Ishikawa (cell line): Measurements from ENCODE around the gene PSMA7.

Experiments
- CEBPB ChIP-seq: IDR thresholded peaks from 2 replicates; pipeline ENCODE4 v1.6.1; 2012
- CREB1 ChIP-seq: IDR thresholded peaks from 2 replicates; pipeline ENCODE4 v1.6.1; 2012; ENCODE audit warnings: low read depth
- EGR1 ChIP-seq: IDR thresholded peaks from 2 replicates; pipeline ENCODE4 v1.6.1; 2012
- EP300 ChIP-seq: IDR thresholded peaks from 2 replicates; pipeline ENCODE4 v1.6.1; 2012; ENCODE audit warnings: borderline replicate concordance
- FOXM1 ChIP-seq: IDR thresholded peaks from 2 replicates; pipeline ENCODE4 v1.6.1; 2012; ENCODE audit warnings: low read depth, borderline replicate concordance
- NFIC ChIP-seq: IDR thresholded peaks from 2 replicates; pipeline ENCODE4 v1.6.1; 2012
- RAD21 ChIP-seq: IDR thresholded peaks from 2 replicates; pipeline ENCODE4 v1.6.1; 2012; ENCODE audit warnings: low read depth
- TAF1 ChIP-seq: IDR thresholded peaks from 2 replicates; pipeline ENCODE4 v1.6.1; 2012; ENCODE audit warnings: low read depth, mild to moderate bottlenecking
- TCF12 ChIP-seq: IDR thresholded peaks from 2 replicates; pipeline ENCODE4 v1.6.1; 2012; ENCODE audit warnings: low read depth
- TEAD4 ChIP-seq: IDR thresholded peaks from 2 replicates; pipeline ENCODE4 v1.6.1; 2012
- YY1 ChIP-seq: IDR thresholded peaks from 2 replicates; pipeline ENCODE4 v1.6.1; 2012; ENCODE audit warnings: low read depth
- ZBTB7A ChIP-seq: IDR thresholded peaks from 2 replicates; pipeline ENCODE4 v1.6.1; 2012; ENCODE audit warnings: low read depth
- TF ChIP-seq, protein P1 (sequence below): IDR thresholded peaks from 2 replicates; pipeline ENCODE4 v1.6.1; 2012; ENCODE audit warnings: low read depth, mild to moderate bottlenecking
- TF ChIP-seq, protein P2 (sequence below): IDR thresholded peaks from 2 replicates; pipeline ENCODE4 v1.6.1; 2012
- TF ChIP-seq, protein P3 (sequence below): IDR thresholded peaks from 2 replicates; pipeline ENCODE4 v1.6.1; 2012

PSMA7 gene

DNA sequence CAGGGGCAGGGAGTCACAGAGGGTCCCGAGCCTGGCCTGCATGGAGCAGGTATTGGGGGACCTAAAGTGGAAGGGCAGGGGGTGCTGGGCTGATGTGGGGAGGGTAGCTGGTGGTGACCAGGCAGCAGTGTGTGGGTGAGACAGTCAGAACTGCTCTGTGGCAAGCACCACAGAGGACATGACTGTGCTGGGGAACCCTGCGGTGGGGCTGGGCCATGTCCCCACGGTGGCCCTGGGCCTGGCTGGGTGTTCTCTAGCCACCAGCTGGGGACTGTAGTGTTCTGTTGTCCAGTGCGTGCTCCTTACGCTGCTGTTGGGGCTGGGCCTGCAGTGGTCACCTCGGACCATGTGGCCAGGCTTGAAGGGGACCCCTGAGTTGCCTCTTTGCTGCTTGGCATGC is 3.9 kb upstream of the PSMA7 start:
- TF ChIP-seq EP300 (no peak), CREB1 (no peak), FOXM1 (no peak), TAF1 (no peak), NFIC (no peak), TCF12 (no peak), ZBTB7A (no peak), YY1 (no peak), TEAD4 (no peak), CEBPB (no peak), EGR1 (no peak), RAD21 (no peak)
- TF ChIP-seq, protein P1, sequence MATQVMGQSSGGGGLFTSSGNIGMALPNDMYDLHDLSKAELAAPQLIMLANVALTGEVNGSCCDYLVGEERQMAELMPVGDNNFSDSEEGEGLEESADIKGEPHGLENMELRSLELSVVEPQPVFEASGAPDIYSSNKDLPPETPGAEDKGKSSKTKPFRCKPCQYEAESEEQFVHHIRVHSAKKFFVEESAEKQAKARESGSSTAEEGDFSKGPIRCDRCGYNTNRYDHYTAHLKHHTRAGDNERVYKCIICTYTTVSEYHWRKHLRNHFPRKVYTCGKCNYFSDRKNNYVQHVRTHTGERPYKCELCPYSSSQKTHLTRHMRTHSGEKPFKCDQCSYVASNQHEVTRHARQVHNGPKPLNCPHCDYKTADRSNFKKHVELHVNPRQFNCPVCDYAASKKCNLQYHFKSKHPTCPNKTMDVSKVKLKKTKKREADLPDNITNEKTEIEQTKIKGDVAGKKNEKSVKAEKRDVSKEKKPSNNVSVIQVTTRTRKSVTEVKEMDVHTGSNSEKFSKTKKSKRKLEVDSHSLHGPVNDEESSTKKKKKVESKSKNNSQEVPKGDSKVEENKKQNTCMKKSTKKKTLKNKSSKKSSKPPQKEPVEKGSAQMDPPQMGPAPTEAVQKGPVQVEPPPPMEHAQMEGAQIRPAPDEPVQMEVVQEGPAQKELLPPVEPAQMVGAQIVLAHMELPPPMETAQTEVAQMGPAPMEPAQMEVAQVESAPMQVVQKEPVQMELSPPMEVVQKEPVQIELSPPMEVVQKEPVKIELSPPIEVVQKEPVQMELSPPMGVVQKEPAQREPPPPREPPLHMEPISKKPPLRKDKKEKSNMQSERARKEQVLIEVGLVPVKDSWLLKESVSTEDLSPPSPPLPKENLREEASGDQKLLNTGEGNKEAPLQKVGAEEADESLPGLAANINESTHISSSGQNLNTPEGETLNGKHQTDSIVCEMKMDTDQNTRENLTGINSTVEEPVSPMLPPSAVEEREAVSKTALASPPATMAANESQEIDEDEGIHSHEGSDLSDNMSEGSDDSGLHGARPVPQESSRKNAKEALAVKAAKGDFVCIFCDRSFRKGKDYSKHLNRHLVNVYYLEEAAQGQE, result no peak
- TF ChIP-seq, protein P2, sequence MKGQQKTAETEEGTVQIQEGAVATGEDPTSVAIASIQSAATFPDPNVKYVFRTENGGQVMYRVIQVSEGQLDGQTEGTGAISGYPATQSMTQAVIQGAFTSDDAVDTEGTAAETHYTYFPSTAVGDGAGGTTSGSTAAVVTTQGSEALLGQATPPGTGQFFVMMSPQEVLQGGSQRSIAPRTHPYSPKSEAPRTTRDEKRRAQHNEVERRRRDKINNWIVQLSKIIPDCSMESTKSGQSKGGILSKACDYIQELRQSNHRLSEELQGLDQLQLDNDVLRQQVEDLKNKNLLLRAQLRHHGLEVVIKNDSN, result no peak
- TF ChIP-seq, protein P3, sequence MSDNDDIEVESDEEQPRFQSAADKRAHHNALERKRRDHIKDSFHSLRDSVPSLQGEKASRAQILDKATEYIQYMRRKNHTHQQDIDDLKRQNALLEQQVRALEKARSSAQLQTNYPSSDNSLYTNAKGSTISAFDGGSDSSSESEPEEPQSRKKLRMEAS, result no peak

DNA sequence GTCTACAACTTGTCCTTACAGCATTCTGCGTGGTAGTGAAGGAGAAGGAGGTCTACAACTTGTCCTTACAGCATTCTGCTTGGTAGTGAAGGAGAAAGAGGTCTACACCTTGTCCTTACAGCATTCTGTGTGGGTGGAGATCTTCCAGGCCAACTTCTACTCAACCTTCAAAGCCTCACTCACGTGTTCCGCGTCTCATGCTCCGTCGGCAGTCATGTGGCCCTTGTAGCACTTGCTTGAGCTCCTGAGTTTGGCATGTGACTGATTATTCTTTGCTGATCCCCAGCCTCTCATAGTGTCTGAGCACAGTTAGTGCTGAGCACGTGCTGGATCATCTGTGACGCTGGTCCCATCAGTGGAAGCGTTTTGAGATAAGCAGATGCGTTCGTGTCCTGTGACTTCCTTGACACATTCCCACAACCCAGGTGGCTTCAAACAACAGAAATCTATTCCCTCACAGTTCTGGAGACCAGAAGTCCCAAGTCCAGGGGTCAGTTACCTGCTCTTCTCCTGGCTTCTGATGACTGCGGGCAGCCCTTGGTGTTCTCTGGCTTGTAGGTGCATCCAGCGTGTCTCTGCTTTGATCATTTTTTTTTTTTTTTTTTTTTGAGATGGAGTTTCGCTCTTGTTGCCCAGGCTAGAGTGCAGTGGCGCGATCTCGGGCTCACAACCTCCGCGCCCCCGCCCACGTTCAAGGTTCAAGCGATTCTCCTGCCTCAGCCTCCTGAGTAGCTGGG is 3.0 kb upstream of the PSMA7 start:
- no peak for TF ChIP-seq TEAD4
- TF ChIP-seq TCF12, result no peak
- no peak for TF ChIP-seq FOXM1
- TF ChIP-seq, protein P2, result no peak
- TF ChIP-seq, protein P3, result no peak

DNA sequence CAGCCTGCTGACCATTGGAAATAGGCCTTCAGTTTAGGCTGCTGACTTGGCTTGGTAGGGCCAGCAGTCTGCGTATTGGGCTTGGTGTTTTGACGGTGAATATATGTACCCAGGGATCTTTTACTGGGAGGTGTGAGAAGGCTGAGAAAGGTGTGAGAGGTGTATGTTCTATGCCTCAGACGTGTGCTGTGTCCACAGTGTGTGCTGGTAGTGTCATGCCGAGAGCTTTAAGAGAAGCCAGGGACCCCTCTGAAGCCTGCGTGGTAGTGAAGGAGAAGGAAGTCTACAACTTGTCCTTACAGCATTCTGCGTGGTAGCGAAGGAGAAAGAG is 2.5 kb upstream of the PSMA7 start:
- TF ChIP-seq CREB1, result no peak
- no peak for TF ChIP-seq EP300
- TF ChIP-seq, protein P2, result no peak
- no peak for TF ChIP-seq FOXM1
- TF ChIP-seq TAF1, result no peak

DNA sequence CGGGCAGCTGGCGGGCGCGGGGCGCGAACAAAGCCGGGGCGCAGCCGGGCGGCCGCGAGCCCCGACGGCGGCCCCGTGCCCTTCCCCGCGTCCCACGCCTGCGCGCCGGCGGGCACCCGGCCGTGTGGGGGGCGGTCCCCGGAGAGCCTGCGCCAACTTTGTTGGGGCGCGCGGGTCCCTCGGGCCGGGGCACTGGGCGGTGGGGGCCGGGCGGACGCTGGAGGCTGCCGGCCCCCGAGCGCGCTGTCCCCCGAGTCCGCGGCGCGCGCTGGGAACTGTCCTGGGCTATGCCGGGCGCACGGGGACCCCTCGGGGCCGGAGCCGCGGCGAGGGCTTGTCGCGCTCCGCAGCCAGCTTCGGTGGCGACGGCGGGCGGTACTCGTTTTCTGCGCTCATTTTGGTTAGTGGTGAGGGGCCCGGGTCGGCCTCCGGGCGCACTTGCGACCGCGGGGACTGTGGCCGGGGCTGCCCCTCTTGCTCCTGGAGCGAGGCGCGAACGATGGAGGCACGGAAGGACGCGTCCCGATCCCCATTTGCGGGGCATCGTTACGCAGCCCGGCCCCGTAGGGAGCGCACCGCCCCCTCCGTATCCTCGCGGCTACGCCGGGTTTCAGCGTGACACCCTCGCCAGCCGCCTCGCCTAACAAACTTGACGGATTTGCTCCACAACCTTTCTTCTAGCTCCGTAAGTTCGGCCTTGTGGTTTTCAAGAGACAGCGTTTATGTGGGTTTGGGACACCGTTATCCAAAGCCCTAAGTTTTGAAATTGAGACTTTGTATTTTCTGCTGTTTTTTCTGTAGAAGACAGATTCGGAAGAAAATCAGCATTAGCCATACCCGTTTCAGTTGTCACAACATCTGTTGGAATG is 997 bp upstream of the PSMA7 start:
- 0 out of 2 replicates have a peak, but pooled peaks have one; percentile 18 for TF ChIP-seq TEAD4
- TF ChIP-seq TCF12, result no peak
- no peak for TF ChIP-seq FOXM1
- TF ChIP-seq CREB1, result no peak
- TF ChIP-seq, protein P2, result no peak
- TF ChIP-seq CEBPB, result no peak
- TF ChIP-seq YY1, result no peak
- no peak for TF ChIP-seq RAD21
- TF ChIP-seq NFIC, result no peak
- TF ChIP-seq EGR1, result no peak
- TF ChIP-seq, protein P3, result peak; percentile 89
- 0 out of 2 replicates have a peak, but pooled peaks have one; percentile 52 for TF ChIP-seq ZBTB7A
- peak; percentile 53; the same call in 1 of the 2 replicates for TF ChIP-seq TAF1
- TF ChIP-seq, protein P1, result no peak
- TF ChIP-seq EP300, result no peak
